Stimulated activated naive B cell treated with anti-CD40 and anti-IgM and Interleukin-4, amounts not matched to agents 10 μg/mL and 1 μg/mL and 100 μg/mL, for 72 hours (primary cell): ENCODE data around the gene GLRA1.
"Not testable (repeated sequence)": the region's sequence is repeated elsewhere in the genome, so short reads cannot be mapped to it uniquely, and the experiment has no call there.

Source experiments
- ATAC-seq, 2 donors: fragments of 150-1000 bp; cut with Tn5 transposase; replicated peaks; 2 replicates each; pipeline ENCODE4 v1.10.0; 2021; ENCODE audit warnings: moderate library complexity in 1 of 2
- DNase-seq: peaks from one replicate; pipeline ENCODE4 v3.0.0; 2021
- H3K27ac Mint-ChIP-seq: one replicate; pipeline ENCODE4 v1.8.0; 2022; ENCODE audit warnings: mild to moderate bottlenecking, mixed read lengths
- H3K27me3 Mint-ChIP-seq, 2 donors: one replicate each; pipeline ENCODE4 v1.8.0; 2022; ENCODE audit warnings: mixed read lengths in 2 of 2
- H3K36me3 Mint-ChIP-seq, 2 donors: one replicate each; pipeline ENCODE4 v1.8.0; 2022; ENCODE audit warnings: mixed read lengths in 2 of 2, mild to moderate bottlenecking in 1 of 2
- H3K4me1 Mint-ChIP-seq, 2 donors: one replicate each; pipeline ENCODE4 v1.8.0; 2022; ENCODE audit warnings: mixed read lengths in 2 of 2, mild to moderate bottlenecking in 1 of 2
- H3K4me3 Mint-ChIP-seq, 2 donors: one replicate each; pipeline ENCODE4 v1.8.0; 2022; ENCODE audit warnings: mild to moderate bottlenecking in 2 of 2, mixed read lengths in 2 of 2, moderate library complexity in 1 of 2
- H3K9me3 Mint-ChIP-seq, 2 donors: one replicate each; pipeline ENCODE4 v1.8.0; 2022; ENCODE audit warnings: mixed read lengths in 2 of 2, mild to moderate bottlenecking in 1 of 2

The GLRA1 gene

DNA sequence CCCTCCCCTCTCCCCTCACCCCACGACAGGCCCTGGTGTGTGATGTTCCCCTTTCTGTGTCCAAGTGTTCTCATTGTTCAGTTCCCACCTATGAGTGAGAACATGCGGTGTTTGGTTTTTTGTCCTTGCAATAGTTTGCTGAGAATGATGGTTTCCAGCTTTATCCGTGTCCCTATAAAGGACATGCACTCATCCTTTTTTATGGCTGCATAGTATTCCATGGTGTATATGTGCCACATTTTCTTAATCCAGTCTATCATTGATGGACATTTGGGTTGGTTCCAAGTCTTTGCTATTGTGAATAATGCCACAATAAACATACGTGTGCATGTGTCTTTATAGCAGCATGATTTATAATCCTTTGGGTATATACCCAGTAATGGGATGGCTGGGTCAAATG, 63.8 kb downstream of the GLRA1 start:
- ATAC-seq, H3K27ac Mint-ChIP-seq: not testable (repeated sequence)

GRCh38 chr5:151856861-151857260, 67.8 kb downstream of the GLRA1 start:
- Mint-ChIP-seq H3K4me3 (no peak overlapping the region), H3K36me3 (no peaks in the 10 kb centered on the region), H3K27me3 (peaks cover 0 to 5% of the 10 kb centered on the region in 2 donors), H3K27ac (no peak overlapping the region), H3K9me3 (no peaks in the 10 kb centered on the region), H3K4me1 (no peaks in the 10 kb centered on the region)
- DNase-seq = no peak
- no peak for ATAC-seq

More for the DNA sequence above, 63.8 kb downstream of the GLRA1 start:
- not testable (repeated sequence) for H3K9me3 Mint-ChIP-seq, H3K36me3 Mint-ChIP-seq, H3K4me1 Mint-ChIP-seq, H3K27me3 Mint-ChIP-seq, H3K4me3 Mint-ChIP-seq, DNase-seq

GRCh38 chr5:151855701-151856100, 69.0 kb downstream of the GLRA1 start:
- Mint-ChIP-seq H3K4me1 (no peaks in the 10 kb centered on the region), H3K36me3 (no peaks in the 10 kb centered on the region), H3K27ac (no peak overlapping the region), H3K27me3 (peaks cover 0 to 5% of the 10 kb centered on the region in 2 donors), H3K4me3 (no peak overlapping the region), H3K9me3 (no peaks in the 10 kb centered on the region)
- DNase-seq (no peak), ATAC-seq (no peak)

- H3K36me3 Mint-ChIP-seq = no peaks in the 10 kb centered on the region
- H3K4me3 Mint-ChIP-seq = no peak overlapping the region
- H3K9me3 Mint-ChIP-seq = peaks cover 0 to 1% of the 10 kb centered on the region in 2 donors
- no peak overlapping the region for H3K27ac Mint-ChIP-seq
- H3K4me1 Mint-ChIP-seq = no peaks in the 10 kb centered on the region
- ATAC-seq (no peak), DNase-seq (no peak)
- H3K27me3 Mint-ChIP-seq = no peaks in the 10 kb centered on the region
Measured at GRCh38 chr5:151847871-151848270, 76.8 kb downstream of the GLRA1 start.

DNA sequence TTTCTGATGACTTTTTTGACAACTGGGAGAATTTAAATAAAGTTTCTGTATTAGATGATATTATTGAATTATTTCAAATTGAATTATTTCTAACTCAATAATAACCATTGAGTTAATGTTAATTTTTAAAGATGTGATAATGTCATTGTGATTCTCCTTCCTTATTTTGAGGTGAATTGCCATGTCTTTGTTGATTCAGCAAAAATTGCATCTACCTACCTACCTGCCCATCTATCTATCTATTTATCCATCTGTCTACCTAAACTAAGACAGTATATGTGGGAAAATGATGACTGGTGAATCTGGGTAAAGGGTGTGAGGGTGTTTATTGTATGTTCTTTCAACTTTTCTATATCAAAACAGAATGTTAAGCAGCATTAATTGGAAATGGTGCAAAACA, 77.9 kb downstream of the GLRA1 start:
- ATAC-seq (no peak), DNase-seq (no peak)
- peaks cover 0 to 1% of the 10 kb centered on the region in 2 donors for H3K9me3 Mint-ChIP-seq
- no peaks in the 10 kb centered on the region for H3K27me3 Mint-ChIP-seq
- no peak overlapping the region for H3K27ac Mint-ChIP-seq
- no peak overlapping the region for H3K4me3 Mint-ChIP-seq
- no peaks in the 10 kb centered on the region for H3K4me1 Mint-ChIP-seq
- no peaks in the 10 kb centered on the region for H3K36me3 Mint-ChIP-seq

DNA sequence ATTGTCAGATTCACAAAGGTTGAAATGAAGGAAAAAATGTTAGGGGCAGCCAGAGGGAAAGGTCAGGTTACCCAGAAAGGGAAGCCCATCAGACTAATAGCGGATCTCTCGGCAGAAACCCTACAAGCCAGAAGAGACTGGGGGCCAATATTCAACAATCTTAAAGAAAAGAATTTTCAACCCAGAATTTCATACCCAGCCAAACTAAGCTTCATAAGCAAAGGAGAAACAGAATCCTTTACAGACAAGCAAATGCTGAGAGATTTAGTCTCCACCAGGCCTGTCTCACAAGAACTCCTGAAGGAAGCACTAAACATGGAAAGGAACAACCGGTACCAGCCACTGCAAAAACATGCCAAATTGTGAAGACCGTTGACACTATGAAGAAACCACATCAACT, 91.8 kb downstream of the GLRA1 start:
- Mint-ChIP-seq H3K36me3 (peaks cover 30 to 51% of the 10 kb centered on the region in 2 donors), H3K9me3 (peaks cover 38 to 45% of the 10 kb centered on the region in 2 donors)
- not testable (repeated sequence) for H3K27me3 Mint-ChIP-seq, H3K27ac Mint-ChIP-seq, H3K4me1 Mint-ChIP-seq, ATAC-seq, DNase-seq, H3K4me3 Mint-ChIP-seq

DNA sequence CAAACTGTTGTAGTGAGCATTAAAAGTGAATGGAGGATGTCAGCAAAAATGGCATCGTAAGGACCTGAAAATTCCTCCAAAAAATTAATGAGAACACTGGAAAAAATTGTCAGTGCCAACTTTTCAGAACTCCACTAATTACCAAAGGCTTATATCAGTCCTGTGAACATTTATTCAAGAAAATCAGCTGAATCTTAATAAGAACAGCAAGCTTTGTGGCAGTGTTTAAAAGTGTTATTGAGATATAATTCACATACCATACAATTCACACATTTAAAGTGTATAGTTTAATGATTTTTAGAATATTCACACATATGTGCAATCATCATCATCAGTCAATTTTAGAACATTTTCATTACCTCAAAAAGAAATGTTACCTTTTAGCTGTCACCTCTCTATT, 95.3 kb downstream of the GLRA1 start:
- H3K27ac Mint-ChIP-seq = no peak overlapping the region
- no peak overlapping the region for H3K4me3 Mint-ChIP-seq
- ATAC-seq = no peak
- peaks cover 42 to 59% of the 10 kb centered on the region in 2 donors for H3K36me3 Mint-ChIP-seq
- peaks cover 22 to 25% of the 10 kb centered on the region in 2 donors for H3K9me3 Mint-ChIP-seq
- H3K27me3 Mint-ChIP-seq = peaks cover 0 to 4% of the 10 kb centered on the region in 2 donors
- no peaks in the 10 kb centered on the region for H3K4me1 Mint-ChIP-seq
- DNase-seq = no peak

- peak; percentile 6 for DNase-seq
- Mint-ChIP-seq H3K9me3 (no peaks in the 10 kb centered on the region), H3K4me3 (no peak overlapping the region), H3K36me3 (peaks cover 31 to 53% of the 10 kb centered on the region in 2 donors), H3K27ac (no peak overlapping the region), H3K27me3 (no peaks in the 10 kb centered on the region), H3K4me1 (no peaks in the 10 kb centered on the region)
- ATAC-seq = peak; percentile 45 to 74
Measured at GRCh38 chr5:151825445-151825844, 99.2 kb downstream of the GLRA1 start.

- no peak overlapping the region for H3K27ac Mint-ChIP-seq
Measured at GRCh38 chr5:151822141-151822540, 102.5 kb downstream of the GLRA1 start.

DNA sequence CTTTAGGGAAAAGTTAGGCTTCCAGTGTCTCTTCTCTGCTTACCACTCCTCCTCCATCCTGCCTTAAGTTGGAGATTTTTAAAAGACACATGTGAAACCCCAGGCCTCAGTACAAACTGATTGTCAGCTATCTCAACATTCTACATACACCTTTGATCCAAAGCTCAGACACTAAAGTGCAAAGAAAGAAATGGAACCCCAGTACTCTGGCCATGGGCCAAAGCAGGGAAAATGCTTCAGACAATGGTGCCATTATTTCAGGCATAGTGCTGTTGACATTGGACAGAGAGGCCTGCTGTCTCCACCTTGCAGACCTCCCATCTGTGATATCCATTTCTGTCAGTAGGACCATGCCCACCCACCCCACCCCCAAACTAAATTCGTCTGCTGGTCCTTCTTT, 103.7 kb downstream of the GLRA1 start:
- no peaks in the 10 kb centered on the region for H3K27me3 Mint-ChIP-seq
- H3K27ac Mint-ChIP-seq = no peak overlapping the region
- H3K9me3 Mint-ChIP-seq = no peaks in the 10 kb centered on the region
- DNase-seq = no peak
- peaks cover 21 to 47% of the 10 kb centered on the region in 2 donors for H3K36me3 Mint-ChIP-seq
- H3K4me3 Mint-ChIP-seq = no peak overlapping the region
- ATAC-seq = no peak
- no peaks in the 10 kb centered on the region for H3K4me1 Mint-ChIP-seq

More at GRCh38 chr5:151822141-151822540, 102.5 kb downstream of the GLRA1 start:
- H3K4me3 Mint-ChIP-seq = no peak overlapping the region
- no peak for DNase-seq
- peaks cover 21 to 43% of the 10 kb centered on the region in 2 donors for H3K36me3 Mint-ChIP-seq
- ATAC-seq = no peak
- no peaks in the 10 kb centered on the region for H3K9me3 Mint-ChIP-seq
- H3K27me3 Mint-ChIP-seq = no peaks in the 10 kb centered on the region
- no peaks in the 10 kb centered on the region for H3K4me1 Mint-ChIP-seq

GRCh38 chr5:151820271-151820670, 104.4 kb downstream of the GLRA1 start:
- Mint-ChIP-seq H3K4me1 (no peaks in the 10 kb centered on the region), H3K9me3 (no peaks in the 10 kb centered on the region), H3K27ac (no peak overlapping the region), H3K4me3 (no peak overlapping the region), H3K36me3 (peaks cover 18 to 47% of the 10 kb centered on the region in 2 donors), H3K27me3 (no peaks in the 10 kb centered on the region)
- DNase-seq (no peak), ATAC-seq (no peak)

DNA sequence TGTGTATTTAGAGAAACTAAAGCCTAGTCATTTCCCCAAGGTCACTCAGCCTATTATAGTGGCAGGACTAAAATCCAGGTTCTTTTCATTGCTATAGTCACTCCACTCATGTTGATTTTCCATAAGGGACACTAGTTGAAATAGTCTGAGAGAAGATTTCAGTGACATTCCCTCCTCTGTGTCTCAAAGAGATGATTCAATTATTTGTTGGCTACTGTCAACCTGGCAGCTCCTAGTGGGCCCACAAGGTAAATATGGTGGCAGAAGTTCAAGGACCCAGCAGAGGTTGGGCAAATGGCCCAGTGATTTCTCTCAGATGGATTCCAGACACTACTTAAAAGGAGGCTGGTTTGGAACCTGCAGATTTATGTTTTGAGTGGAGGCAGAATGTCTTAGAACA, 104.8 kb downstream of the GLRA1 start:
- no peak overlapping the region for H3K27ac Mint-ChIP-seq
- H3K27me3 Mint-ChIP-seq = no peaks in the 10 kb centered on the region
- no peak overlapping the region for H3K4me3 Mint-ChIP-seq
- no peaks in the 10 kb centered on the region for H3K9me3 Mint-ChIP-seq
- no peak for DNase-seq
- no peaks in the 10 kb centered on the region for H3K4me1 Mint-ChIP-seq
- no peak for ATAC-seq
- peaks cover 17 to 49% of the 10 kb centered on the region in 2 donors for H3K36me3 Mint-ChIP-seq

- no peak for ATAC-seq
- Mint-ChIP-seq H3K9me3 (peaks cover 4% of the 10 kb centered on the region in 2 donors), H3K27ac (peak overlapping the region; percentile 31), H3K4me3 (no peak overlapping the region), H3K36me3 (peaks cover 25 to 70% of the 10 kb centered on the region in 2 donors), H3K4me1 (peaks cover 5 to 6% of the 10 kb centered on the region in 2 donors), H3K27me3 (no peaks in the 10 kb centered on the region)
- DNase-seq = no peak
Measured at GRCh38 chr5:151815051-151815450, 109.6 kb downstream of the GLRA1 start.

DNA sequence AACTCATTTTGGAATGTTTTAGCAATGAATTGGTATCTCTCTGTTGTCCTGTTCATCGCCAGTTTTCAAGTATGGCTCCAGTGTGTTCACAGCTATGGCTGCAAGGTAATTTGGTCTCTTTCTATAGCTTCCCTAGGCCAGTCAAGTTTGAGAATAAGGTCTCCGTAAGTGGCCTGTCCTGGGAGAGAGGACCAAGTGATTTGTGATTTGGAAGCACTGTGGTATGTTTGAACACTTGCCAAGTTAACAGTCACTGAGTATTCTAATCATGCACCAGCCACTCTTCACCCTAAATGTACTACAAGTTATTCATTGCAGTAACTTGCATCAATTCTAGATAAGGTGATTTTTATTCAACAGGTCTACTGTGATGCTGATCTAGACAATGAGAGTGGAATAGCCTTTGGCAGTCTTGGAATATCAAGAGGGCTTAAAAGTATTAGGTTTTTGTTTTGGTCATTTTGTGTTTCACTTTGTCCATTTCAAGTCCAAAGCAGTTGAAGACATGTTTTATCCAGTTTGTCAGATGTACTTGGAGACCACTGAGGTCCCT, 111.8 kb downstream of the GLRA1 start:
- ATAC-seq (no peak), DNase-seq (no peak)
- Mint-ChIP-seq H3K36me3 (peaks cover 36 to 79% of the 10 kb centered on the region in 2 donors), H3K27me3 (no peaks in the 10 kb centered on the region), H3K9me3 (peaks cover 4% of the 10 kb centered on the region in 2 donors), H3K27ac (no peak overlapping the region), H3K4me1 (peaks cover 6 to 8% of the 10 kb centered on the region in 2 donors), H3K4me3 (no peak overlapping the region)

DNA sequence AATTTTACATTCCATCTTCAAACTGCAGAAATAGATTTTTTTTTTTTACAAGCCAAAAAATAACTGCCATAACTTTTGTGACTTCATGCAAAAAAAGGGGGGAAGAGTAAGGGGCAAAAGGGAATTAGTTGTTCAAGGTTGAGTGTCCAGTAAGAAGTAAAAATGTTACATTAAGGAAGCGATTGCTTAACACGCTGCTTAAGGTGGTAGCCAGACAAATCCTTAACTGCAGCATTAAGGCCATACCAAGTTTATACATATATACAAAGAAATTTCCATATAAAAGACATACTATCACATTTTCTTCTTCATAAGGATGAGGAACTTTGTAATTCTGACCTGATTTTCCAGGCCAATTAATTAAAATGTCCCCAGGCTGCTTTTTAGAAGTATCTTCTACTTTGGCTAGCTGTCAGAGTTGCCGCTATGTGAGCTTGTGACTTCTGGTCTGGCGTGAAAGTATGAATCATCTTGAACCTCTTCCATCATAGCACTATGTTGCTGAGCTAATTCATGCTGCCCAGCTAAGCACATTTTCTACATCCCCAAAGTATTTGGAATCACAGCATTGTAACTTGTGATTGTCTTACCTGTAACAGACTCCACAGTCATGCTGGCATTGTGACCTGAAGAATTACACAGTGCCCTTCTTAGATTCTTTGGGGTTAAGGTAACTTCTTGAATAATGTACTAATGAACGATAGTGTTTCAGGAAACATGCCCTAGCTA, 112.9 kb downstream of the GLRA1 start:
- DNase-seq = no peak
- no peak for ATAC-seq
- Mint-ChIP-seq H3K4me1 (peaks cover 6 to 8% of the 10 kb centered on the region in 2 donors), H3K27ac (no peak overlapping the region), H3K27me3 (no peaks in the 10 kb centered on the region), H3K9me3 (peaks cover 4% of the 10 kb centered on the region in 2 donors), H3K36me3 (peaks cover 34 to 76% of the 10 kb centered on the region in 2 donors), H3K4me3 (no peak overlapping the region)
